ENCODE measurements around the gene TXNL4B.

DNA sequence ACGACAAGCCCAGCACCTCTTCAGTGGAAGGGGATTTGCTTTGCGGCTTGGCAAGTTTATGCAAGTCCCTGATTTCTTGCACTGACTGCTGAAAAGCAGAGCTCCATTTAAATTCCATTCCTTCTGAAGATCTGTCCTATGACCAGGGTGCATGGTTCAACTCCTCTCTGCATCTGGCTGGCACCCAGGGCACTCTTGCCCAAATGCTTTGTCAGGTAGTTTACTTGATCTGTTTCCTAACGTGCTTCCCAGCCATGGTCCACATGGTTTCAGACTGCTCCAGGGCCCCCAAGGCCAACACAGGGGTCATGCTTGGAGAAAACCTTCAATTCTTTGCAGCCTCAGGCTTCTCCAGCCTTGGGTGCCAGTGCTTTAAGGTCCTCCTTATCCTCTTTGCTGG lies 50.4 kb downstream of the TXNL4B start:
- TF ChIP-seq EZH2 (IDR thresholded peaks at IDR 0.05) = no peak
- no peak for TF ChIP-seq POLR2AphosphoS5 (IDR thresholded peaks at IDR 0.05; ENCODE audit: borderline replicate concordance, low read depth, low read length)
